ENCODE results near the gene SLC41A2. TPM values are rescaled to one million over a fixed set of nuclear protein-coding genes. Genes with fewer than 3 reads are reported as not detected.

Gene SLC41A2
- total RNA-seq, 1 experiment from 2014 or later, result 14.6 TPM

DNA sequence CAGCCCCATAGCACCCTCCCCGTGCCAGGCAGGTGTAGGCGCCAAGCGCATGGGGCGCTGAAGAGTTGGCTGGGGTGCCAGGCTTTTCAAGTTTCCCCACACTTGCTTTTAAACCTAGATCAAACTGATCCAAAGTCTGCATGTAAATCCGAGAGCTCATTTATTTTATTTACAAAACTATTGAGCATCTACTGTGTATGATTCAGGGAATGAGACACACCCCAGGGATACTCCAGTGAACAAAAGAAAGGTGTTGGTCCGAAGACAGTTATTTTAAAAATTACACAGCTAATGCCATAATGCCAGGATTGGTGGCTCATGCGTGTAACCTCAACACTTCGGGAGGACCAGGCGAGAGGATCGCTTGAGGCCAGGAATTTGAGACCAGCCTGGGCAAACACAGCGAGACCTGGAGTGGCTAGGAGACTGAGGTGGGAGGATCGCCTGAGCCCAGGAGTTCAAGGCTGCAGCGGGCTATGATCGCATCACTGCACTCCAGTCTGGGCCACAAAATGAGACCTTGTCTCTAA lies 780 bp upstream of the SLC41A2 start:
- ChIA-PET CTCF (interaction anchor here (0.6 to 3.4 kb wide), 18 partner anchors 10 to 577 kb away, joined by 3 to 11 read pairs (median 4); partner anchors contain the start of gene NOPCHAP1), POLR2A (interaction anchor here (0.6 to 3.2 kb wide), 20 partner anchors 14 to 951 kb away, joined by 3 to 20 read pairs (median 4); partner anchors contain the start of genes CHST11, NOPCHAP1 and WASHC4)
- no peaks in the 10 kb centered on the region for H3K9me3 Mint-ChIP-seq (ENCODE audit: unreplicated experiment)
- peaks cover 11% of the 10 kb centered on the region for H3K4me1 Mint-ChIP-seq (ENCODE audit: insufficient read depth, unreplicated experiment)
- no peaks in the 10 kb centered on the region for H3K36me3 Mint-ChIP-seq (ENCODE audit: insufficient read depth, unreplicated experiment)
- no peaks in the 10 kb centered on the region for H3K27me3 Mint-ChIP-seq (ENCODE audit: insufficient read depth, unreplicated experiment)
- no peak for DNase-seq (ENCODE audit: unreplicated experiment)
- intact Hi-C loops (cut with micrococcal nuclease), result loop anchor here (2.0 kb wide), 1 partner anchor 502 kb away; the partner anchor contains the start of gene CHST11
- H3K4me3 Mint-ChIP-seq (ENCODE audit: unreplicated experiment), result peak overlapping the region; percentile 91
- TF ChIP-seq, protein P1, sequence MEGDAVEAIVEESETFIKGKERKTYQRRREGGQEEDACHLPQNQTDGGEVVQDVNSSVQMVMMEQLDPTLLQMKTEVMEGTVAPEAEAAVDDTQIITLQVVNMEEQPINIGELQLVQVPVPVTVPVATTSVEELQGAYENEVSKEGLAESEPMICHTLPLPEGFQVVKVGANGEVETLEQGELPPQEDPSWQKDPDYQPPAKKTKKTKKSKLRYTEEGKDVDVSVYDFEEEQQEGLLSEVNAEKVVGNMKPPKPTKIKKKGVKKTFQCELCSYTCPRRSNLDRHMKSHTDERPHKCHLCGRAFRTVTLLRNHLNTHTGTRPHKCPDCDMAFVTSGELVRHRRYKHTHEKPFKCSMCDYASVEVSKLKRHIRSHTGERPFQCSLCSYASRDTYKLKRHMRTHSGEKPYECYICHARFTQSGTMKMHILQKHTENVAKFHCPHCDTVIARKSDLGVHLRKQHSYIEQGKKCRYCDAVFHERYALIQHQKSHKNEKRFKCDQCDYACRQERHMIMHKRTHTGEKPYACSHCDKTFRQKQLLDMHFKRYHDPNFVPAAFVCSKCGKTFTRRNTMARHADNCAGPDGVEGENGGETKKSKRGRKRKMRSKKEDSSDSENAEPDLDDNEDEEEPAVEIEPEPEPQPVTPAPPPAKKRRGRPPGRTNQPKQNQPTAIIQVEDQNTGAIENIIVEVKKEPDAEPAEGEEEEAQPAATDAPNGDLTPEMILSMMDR (IDR thresholded peaks at IDR 0.05; ENCODE audit: unreplicated experiment), result no peak
- H3K27ac Mint-ChIP-seq (ENCODE audit: low read depth, unreplicated experiment), result peak overlapping the region; percentile 85
- no TSS peak for BruUV-seq (replicated peaks)

DNA sequence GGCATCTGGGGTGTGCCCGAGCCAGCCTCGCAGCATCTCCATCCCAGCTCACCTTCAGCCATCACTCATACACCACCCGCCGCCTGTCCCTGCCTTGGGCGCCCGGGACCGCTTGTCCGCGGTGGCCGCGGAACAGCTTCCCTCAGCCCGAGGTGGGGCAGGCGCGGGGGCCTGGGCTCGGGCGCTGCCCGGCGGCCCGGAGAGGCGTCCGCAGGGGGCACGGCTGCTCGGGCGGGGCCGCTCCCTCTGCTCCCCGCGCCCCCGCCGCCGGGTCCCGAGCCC lies 430 bp downstream of the SLC41A2 start:
- no TSS peak for BruUV-seq (replicated peaks)
- peak overlapping the region; percentile 91 for H3K4me3 Mint-ChIP-seq (ENCODE audit: unreplicated experiment)
- H3K36me3 Mint-ChIP-seq (ENCODE audit: insufficient read depth, unreplicated experiment), result no peaks in the 10 kb centered on the region
- no peaks in the 10 kb centered on the region for H3K9me3 Mint-ChIP-seq (ENCODE audit: unreplicated experiment)
- H3K4me1 Mint-ChIP-seq (ENCODE audit: insufficient read depth, unreplicated experiment), result peaks cover 15% of the 10 kb centered on the region
- intact Hi-C loops (cut with micrococcal nuclease), result loop anchor here (1.0 kb wide), 1 partner anchor 576 kb away; no protein-coding TSS in a partner anchor
- CTCF ChIA-PET, result interaction anchor here (1.2 to 3.4 kb wide), 2 partner anchors 48 to 576 kb away, joined by 3 to 11 read pairs; no protein-coding TSS in a partner anchor
- TF ChIP-seq, protein P1 (IDR thresholded peaks at IDR 0.05; ENCODE audit: unreplicated experiment), result no peak
- no peak overlapping the region for H3K27ac Mint-ChIP-seq (ENCODE audit: low read depth, unreplicated experiment)
- no peaks in the 10 kb centered on the region for H3K27me3 Mint-ChIP-seq (ENCODE audit: insufficient read depth, unreplicated experiment)
- POLR2A ChIA-PET, result interaction anchor here (0.6 to 3.2 kb wide), 4 partner anchors 15 to 794 kb away, joined by 3 to 20 read pairs (median 12); partner anchors contain the start of gene NOPCHAP1
- peak; percentile 23 for DNase-seq (ENCODE audit: unreplicated experiment)

DNA sequence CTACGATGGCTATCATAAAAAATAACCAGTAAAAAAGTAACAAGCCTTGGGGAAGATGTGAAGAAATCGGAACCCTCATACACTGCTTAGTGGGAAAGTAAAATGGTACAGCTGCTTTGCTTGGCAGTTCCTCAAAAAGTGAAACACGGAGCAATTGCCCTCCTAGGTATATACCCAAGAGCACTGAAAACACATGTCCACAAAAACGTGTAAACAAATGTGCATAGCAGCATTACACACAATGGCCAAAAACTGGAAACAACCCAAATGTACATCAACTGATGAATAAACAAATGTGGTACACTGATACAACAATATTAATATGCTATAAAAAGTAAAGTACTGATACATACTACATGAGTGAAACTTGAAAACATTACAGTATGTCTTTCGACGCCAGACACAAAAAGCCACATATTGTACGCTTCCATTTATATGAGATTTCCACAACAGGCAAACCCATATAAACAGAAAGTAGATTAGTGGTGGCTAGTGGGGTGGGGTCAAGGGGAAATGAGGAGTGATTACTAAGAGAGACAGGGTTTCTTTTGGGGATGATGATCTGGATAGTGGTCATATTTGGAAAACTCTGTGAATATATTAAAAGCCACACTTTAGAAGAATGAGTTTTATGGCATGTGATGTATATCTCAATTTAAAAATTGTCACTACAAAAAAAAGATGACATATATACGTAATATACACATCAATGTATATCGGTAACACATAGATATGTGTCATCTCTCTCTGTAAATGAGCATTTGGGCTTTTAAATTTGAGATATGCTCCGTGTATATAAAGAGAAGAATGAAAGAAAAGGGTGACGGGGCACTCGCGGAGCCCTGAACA lies 996 bp downstream of the SLC41A2 start:
- H3K4me3 Mint-ChIP-seq (ENCODE audit: unreplicated experiment), result peak overlapping the region; percentile 91
- no peaks in the 10 kb centered on the region for H3K27me3 Mint-ChIP-seq (ENCODE audit: insufficient read depth, unreplicated experiment)
- H3K27ac Mint-ChIP-seq (ENCODE audit: low read depth, unreplicated experiment), result no peak overlapping the region
- TSS peak; percentile 39 for BruUV-seq (replicated peaks)
- intact Hi-C loops (cut with micrococcal nuclease), result loop anchor here (1.0 kb wide), 1 partner anchor 576 kb away; no protein-coding TSS in a partner anchor
- CTCF ChIA-PET, result interaction anchor here (1.2 to 3.4 kb wide), 2 partner anchors 47 to 575 kb away, joined by 3 to 11 read pairs; no protein-coding TSS in a partner anchor
- no peak for DNase-seq (ENCODE audit: unreplicated experiment)
- H3K9me3 Mint-ChIP-seq (ENCODE audit: unreplicated experiment), result no peaks in the 10 kb centered on the region
- peaks cover 18% of the 10 kb centered on the region for H3K4me1 Mint-ChIP-seq (ENCODE audit: insufficient read depth, unreplicated experiment)
- TF ChIP-seq, protein P1 (IDR thresholded peaks at IDR 0.05; ENCODE audit: unreplicated experiment), result no peak
- H3K36me3 Mint-ChIP-seq (ENCODE audit: insufficient read depth, unreplicated experiment), result no peaks in the 10 kb centered on the region
- POLR2A ChIA-PET, result interaction anchor here (3.0 to 3.2 kb wide), 2 partner anchors 16 to 29 kb away, joined by 17 to 20 read pairs; partner anchors contain the start of gene NOPCHAP1

DNA sequence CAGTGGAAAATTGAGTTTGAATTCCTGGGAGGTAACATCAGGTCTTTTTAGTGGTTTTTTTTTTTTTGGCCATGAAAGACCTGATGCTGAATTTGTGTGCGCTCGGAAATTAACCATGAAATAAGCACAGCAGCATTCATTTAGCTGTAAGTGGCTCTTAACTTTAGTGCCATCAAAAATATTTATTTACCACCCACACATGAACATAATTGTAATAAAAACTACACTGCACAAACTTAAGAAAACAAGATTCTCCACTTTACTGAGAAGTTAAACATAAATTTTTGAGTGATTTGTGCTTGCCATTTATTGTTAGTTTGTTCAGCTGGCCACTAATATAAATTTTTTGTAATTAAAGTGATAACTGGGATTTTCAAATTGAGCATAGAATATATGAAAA lies 2.4 kb downstream of the SLC41A2 start:
- Mint-ChIP-seq H3K4me3 (ENCODE audit: unreplicated experiment) (no peak overlapping the region), H3K4me1 (ENCODE audit: insufficient read depth, unreplicated experiment) (peaks cover 24% of the 10 kb centered on the region), H3K27ac (ENCODE audit: low read depth, unreplicated experiment) (no peak overlapping the region), H3K36me3 (ENCODE audit: insufficient read depth, unreplicated experiment) (no peaks in the 10 kb centered on the region), H3K27me3 (ENCODE audit: insufficient read depth, unreplicated experiment) (no peaks in the 10 kb centered on the region), H3K9me3 (ENCODE audit: unreplicated experiment) (no peaks in the 10 kb centered on the region)
- DNase-seq (ENCODE audit: unreplicated experiment), result no peak
- POLR2A ChIA-PET, result no interaction called here
- CTCF ChIA-PET, result no interaction called here
- intact Hi-C loops (cut with micrococcal nuclease), result no loop called here
- BruUV-seq (replicated peaks), result no TSS peak
- TF ChIP-seq, protein P1 (IDR thresholded peaks at IDR 0.05; ENCODE audit: unreplicated experiment), result no peak

Measured in MCF 10A (cell line).